Measurements from ENCODE around the gene TRIM65.

GRCh38 chr17:75842411-75842810 is 54.3 kb downstream of the TRIM65 start:
- TF ChIP-seq, protein P1, sequence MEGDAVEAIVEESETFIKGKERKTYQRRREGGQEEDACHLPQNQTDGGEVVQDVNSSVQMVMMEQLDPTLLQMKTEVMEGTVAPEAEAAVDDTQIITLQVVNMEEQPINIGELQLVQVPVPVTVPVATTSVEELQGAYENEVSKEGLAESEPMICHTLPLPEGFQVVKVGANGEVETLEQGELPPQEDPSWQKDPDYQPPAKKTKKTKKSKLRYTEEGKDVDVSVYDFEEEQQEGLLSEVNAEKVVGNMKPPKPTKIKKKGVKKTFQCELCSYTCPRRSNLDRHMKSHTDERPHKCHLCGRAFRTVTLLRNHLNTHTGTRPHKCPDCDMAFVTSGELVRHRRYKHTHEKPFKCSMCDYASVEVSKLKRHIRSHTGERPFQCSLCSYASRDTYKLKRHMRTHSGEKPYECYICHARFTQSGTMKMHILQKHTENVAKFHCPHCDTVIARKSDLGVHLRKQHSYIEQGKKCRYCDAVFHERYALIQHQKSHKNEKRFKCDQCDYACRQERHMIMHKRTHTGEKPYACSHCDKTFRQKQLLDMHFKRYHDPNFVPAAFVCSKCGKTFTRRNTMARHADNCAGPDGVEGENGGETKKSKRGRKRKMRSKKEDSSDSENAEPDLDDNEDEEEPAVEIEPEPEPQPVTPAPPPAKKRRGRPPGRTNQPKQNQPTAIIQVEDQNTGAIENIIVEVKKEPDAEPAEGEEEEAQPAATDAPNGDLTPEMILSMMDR (conservative IDR thresholded peaks at IDR 0.05), result no peak
- no peak for TF ChIP-seq ZFX (IDR thresholded peaks at IDR 0.05)

All from C4-2B (cell line).